Measurements from ENCODE around the gene PRR15.

DNA sequence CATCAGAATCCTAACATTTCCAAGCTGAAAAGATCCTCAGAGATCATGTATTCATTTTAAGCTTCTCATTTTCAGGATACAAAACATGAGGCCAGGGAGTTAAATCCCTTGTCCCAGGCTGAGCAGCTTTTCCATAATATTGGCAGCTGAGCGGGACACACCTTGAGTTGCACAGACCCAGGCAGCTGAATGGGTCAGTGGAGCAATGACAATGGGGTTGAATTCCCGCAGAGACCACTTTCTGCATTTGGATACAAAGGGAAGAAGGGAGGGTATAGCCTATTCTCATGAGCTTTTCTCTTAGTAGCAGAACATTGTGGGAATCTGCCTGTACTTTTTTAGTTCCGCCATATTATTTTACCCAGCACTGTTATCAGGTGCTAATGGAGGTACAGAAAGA is 49.5 kb downstream of the PRR15 start:
- no peak for TF ChIP-seq EZH2 (IDR thresholded peaks at IDR 0.05; ENCODE audit: borderline replicate concordance, insufficient read depth, low read depth, low read length, poor library complexity, severe bottlenecking)
- TF ChIP-seq, protein P1, sequence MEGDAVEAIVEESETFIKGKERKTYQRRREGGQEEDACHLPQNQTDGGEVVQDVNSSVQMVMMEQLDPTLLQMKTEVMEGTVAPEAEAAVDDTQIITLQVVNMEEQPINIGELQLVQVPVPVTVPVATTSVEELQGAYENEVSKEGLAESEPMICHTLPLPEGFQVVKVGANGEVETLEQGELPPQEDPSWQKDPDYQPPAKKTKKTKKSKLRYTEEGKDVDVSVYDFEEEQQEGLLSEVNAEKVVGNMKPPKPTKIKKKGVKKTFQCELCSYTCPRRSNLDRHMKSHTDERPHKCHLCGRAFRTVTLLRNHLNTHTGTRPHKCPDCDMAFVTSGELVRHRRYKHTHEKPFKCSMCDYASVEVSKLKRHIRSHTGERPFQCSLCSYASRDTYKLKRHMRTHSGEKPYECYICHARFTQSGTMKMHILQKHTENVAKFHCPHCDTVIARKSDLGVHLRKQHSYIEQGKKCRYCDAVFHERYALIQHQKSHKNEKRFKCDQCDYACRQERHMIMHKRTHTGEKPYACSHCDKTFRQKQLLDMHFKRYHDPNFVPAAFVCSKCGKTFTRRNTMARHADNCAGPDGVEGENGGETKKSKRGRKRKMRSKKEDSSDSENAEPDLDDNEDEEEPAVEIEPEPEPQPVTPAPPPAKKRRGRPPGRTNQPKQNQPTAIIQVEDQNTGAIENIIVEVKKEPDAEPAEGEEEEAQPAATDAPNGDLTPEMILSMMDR (IDR thresholded peaks at IDR 0.05): no peak
